SK-N-SH (cell line): ENCODE data around the gene PAEP.

Source experiments
- CTCF ChIP-seq: fragments of 200-600 bp; sonication (generic); IDR thresholded peaks from 2 replicates; pipeline ENCODE4 v1.6.1; 2017; ENCODE audit warnings: antibody characterized with exemption, mild to moderate bottlenecking, moderate library complexity
- EP300 ChIP-seq, 2 experiments: IDR thresholded peaks; 2 replicates each; pipeline versions ENCODE4 v1.4.0 to v1.6.1; 2012; ENCODE audit warnings: borderline replicate concordance in 1 of 2, low read depth in 1 of 2, low read length in 1 of 2
- GATA2 ChIP-seq: sonication (generic); formaldehyde crosslinking; IDR thresholded peaks from 2 replicates; pipeline ENCODE4 v1.5.0; 2020; ENCODE audit warnings: mild to moderate bottlenecking, missing genetic modification reagents
- SIN3A ChIP-seq: IDR thresholded peaks from 2 replicates; pipeline ENCODE4 v1.6.1; 2012; ENCODE audit warnings: low read depth, mild to moderate bottlenecking, low read length, moderate library complexity, borderline replicate concordance
- SMC3 ChIP-seq: IDR thresholded peaks from 2 replicates; pipeline ENCODE4 v1.6.1; 2012; ENCODE audit warnings: low read depth, low read length, improper control_type of control experiment
- TEAD4 ChIP-seq: IDR thresholded peaks from 2 replicates; pipeline ENCODE4 v1.4.0; 2012; ENCODE audit warnings: mild to moderate bottlenecking, borderline replicate concordance; ENCODE audit not compliant: insufficient read depth
- USF1 ChIP-seq: IDR thresholded peaks from 2 replicates; pipeline ENCODE4 v1.4.0; 2012; ENCODE audit warnings: low read depth, borderline replicate concordance

- TF ChIP-seq EP300 (IDR thresholded peaks at IDR 0.05; ENCODE audit: borderline replicate concordance in 1 of 2, low read depth in 1 of 2, low read length in 1 of 2) (no peak), GATA2 (no peak), SMC3 (no peak), CTCF (no peak), TEAD4 (no peak), SIN3A (no peak), USF1 (no peak)
These were observed 42.2 kb upstream of the PAEP start for GRCh38 chr9:135519179-135519971.
